COR-L47 (cell line): ENCODE results near the gene KBTBD12.
A peak's percentile ranks its signal among the peaks of the same experiment; 100 is the strongest.
"Not testable (repeated sequence)": the region's sequence is repeated elsewhere in the genome, so short reads cannot be mapped to it uniquely, and the experiment has no call there.

Experiments
- DNase-seq: peaks from one replicate; lab custom pipeline; 2025; lab: John Stamatoyannopoulos, UW

The KBTBD12 gene, protein sequence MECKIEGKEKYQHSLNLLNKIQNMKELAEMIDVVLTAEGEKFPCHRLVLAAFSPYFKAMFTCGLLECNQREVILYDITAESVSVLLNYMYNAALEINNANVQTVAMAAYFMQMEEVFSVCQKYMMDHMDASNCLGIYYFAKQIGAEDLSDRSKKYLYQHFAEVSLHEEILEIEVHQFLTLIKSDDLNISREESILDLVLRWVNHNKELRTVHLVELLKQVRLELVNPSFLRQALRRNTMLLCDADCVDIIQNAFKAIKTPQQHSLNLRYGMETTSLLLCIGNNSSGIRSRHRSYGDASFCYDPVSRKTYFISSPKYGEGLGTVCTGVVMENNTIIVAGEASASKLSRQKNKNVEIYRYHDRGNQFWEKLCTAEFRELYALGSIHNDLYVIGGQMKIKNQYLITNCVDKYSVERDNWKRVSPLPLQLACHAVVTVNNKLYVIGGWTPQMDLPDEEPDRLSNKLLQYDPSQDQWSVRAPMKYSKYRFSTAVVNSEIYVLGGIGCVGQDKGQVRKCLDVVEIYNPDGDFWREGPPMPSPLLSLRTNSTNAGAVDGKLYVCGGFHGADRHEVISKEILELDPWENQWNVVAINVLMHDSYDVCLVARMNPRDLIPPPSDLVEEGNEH

DNA sequence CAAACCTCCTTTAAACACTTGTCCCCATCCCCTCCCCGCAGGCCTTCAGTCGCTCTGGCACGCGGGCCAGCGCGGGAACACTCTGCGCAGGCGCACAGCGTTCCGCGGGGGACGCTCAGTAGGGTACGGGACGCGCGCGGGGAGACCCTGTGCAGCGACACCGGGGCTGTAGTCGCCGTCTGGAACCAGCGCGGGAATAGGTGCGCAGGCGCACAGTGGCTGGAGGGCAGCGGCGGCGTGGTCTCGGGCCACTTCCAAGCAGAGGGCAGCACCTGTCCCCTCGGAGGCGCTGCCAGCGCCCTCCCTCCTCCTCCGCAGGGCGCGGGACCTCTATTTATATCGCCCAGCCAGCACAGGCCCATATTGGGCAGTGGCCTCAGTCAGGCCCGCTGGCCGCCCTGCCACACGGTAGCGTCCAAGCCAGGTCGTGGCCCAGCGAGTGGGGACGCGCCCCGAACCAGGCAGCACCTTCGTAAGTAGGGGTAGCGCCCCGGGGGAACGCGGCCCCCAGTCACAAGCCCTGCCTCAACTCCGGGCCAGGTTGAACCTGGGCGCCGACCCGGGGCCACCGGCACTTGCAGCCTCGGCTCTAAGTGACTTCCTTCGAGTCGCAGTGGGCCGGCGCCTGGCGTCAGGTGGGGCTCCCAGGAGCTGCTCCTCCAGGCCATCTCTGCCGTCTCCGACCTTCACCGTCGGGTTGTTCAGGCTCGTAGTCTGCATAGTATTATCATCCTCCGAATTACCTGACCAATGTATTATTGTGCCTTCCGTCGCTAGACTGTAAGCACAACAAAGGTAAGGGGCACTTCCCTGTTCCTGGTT, at the start of gene KBTBD12:
KBTBD12 (plus strand) TSS at position 118 of the 822 bp plus-strand sequence. CDS start 7,830 bp downstream, outside the sequence.
- DNase-seq, result no peak

DNA sequence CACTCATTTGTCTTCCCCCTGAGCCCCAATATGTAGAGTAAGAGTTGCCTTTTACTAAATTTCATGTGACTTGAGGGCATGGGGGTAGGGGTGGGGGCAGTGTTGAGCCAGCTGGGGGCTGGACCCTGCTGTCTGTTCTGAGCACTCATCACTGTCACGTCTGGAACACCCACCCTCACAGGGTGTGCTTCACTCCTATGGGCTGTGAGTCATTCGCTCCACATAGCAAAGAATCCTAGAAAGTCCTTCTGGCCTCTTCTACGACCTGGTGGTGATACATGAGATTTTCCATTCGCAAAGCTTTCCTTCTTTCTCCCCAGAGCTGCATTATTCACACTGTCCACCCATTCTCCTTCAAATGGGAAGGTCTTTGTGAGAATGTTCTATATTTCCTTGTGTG, 49.1 kb upstream of the KBTBD12 start:
- DNase-seq, result no peak

DNA sequence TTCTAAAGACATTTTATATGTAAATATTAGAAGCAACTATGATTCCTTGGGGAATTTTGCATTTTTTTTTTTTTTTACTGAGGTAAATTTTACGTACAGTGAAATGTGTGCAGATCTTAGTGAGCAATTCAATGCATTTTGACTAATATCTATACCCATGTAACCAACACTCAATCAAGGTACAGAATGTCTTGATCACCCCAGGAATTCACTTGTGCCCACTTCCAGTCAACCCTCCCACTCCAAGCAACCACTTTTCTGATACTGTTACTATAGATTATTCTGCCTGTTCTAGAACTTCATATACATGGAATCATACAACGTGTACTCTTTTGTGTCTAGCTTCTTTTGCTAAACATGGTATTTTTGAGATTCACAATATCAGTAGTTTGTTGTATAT, 47.6 kb upstream of the KBTBD12 start:
- DNase-seq, result no peak

DNA sequence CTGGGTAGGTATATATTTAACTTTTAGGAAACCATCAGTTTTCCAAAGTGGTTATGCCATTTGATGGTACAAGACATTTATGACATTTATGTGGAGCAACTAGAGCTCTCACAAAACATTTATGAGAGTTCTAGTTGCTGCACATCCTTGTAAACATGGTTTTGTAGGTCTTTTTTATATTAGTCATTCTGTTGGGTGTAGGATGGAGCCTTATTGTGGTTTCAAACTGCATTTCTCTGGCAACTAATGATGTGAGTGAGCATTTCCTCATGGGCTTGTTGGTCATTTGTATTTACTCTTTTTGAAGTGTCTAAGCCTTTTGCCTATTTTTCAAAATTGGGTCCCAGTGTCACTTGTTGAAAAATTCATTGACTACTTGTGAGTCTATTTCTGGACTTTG, 47.0 kb upstream of the KBTBD12 start:
- DNase-seq, result no peak

DNA sequence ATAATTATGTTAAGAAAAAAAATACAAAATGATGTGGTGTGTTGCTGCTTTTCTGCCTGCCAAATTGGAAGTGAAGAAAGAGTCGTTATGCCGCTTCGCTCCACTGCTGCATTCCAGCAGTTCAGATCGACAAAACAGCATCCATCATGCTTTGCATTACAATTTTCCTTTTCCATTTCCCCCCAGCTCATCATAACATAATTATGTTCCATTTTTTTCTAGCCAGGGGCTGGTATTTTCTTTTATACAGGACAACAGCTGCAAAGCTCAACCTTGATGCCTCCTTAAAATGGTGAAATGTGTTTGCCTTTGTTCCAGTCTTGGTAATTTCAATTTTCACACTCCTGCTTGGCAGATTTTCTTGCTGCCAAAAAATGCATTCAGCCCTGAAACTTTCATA, 44.9 kb upstream of the KBTBD12 start:
- DNase-seq, result no peak

DNA sequence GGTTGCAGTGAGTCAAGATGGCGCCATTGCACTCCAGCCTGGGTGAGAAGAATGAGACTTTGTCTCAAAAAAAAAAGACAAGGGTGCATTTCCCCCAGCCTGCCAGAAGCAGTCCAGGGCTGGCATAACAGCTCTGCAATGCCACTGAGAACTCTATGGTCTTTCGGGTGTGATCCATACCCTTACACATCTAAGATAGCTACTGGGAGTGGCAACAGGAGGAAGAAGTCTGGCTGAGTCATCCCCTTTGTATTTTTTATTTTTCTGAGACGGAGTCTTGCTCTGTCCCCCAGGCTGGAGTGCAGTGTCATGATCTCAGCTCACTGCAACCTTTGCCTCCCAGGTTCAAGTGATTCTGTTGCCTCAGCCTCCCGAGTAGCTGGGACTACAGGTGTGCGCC, 40.9 kb upstream of the KBTBD12 start:
- not testable (repeated sequence) for DNase-seq

DNA sequence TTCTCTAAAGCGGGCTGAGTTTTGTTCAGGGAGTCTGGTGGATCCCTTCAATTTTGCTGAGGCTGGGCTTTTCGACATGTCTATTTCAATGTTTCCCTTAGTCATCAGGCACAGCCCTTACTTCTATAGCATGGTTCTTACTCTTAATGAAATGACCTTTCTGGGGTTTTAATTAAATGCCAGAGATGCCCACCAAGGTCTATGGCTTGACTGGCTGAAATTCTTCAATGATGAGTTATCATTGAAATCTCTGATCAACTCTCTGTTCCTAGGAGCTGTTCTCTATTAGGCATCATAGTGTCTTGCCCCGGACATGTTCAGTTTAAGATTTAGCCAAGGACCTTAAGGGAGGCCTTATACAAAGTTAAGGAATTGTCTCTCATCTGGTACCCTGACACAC, 33.4 kb upstream of the KBTBD12 start:
- no peak for DNase-seq

DNA sequence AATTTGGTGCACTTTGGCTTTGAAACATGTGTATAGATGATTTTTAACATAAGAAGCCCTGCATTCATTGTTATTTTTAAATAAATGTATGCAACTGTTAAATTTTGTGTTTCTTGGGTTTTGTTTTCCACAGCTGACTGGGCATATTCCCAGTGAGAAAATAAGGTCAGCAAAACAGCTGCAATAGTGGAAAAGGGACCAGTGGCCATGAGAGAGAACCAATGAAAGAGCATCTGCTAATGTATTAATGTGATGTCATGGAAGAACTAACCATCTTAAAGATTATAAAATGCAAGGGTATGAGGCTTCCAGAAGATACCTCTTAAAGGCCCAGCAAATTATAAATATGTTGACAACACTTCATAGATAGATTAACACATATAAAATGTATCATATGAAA, 31.0 kb upstream of the KBTBD12 start:
- DNase-seq, result no peak

DNA sequence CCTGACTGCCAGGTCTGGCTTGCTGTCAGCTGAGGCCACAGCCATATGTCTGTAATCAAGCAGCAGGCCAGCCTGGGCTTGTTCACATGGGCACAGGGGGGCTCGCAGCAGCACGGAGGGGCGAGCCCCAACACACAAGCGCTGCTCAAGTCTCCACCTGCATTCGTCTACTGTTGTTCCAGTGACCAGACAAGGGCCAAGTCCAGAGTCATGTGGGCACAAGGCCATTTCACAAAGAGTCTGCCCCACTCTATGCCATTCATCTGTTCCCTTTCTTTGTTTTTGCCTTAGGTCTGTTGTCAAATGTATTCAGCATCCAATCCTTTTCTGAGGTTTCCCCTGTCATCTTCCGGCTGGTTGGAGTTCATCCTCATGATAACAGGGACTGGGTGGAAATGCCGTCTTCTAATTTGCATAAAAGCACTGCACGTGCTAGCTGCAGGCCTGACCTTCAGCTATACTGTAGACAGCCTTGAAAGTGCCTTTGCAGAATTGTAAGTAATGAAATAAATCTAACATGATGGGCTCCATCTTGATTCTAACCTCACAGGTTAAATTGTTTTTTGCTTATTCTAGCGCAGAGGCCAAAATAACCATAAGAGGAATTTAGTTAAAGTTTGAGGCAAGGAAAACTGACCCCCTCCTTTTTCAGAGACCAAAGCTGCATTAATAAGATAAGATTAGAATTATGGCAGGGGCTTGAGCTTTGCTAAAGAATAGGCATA, 28.6 kb upstream of the KBTBD12 start:
- no peak for DNase-seq

DNA sequence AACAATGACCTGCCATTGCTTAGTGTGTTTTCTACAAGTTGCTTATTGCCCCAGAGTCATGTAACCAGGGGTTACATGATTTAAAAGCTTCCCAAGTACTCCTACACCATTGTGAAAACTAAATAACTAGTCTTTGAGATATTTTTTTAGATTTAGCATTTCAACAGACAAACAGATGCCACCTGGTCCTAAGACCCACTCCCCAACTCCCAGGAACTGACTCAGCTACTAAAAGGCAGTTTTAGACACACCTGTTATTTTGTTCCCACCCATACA, 28.1 kb upstream of the KBTBD12 start:
- no peak for DNase-seq

DNA sequence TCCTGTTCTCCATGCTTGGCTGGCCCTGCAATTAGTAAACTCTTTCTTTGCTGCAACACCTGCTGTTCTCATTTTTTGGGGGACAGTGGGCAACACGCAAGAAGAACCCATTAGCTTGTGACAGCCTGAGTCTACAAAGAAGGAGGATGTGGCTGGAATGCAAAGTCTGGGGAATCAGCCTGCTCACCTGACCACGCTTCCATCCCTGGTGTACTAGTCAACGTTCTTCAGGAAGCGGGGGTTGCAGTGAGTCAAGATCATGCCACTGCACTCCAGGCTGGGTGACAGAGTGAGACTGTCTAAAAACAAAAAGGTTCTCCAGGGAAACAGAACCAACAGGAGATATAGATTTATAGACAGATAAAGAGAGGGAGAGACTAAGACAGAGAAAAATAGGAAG, 27.7 kb upstream of the KBTBD12 start:
- DNase-seq, result no peak

DNA sequence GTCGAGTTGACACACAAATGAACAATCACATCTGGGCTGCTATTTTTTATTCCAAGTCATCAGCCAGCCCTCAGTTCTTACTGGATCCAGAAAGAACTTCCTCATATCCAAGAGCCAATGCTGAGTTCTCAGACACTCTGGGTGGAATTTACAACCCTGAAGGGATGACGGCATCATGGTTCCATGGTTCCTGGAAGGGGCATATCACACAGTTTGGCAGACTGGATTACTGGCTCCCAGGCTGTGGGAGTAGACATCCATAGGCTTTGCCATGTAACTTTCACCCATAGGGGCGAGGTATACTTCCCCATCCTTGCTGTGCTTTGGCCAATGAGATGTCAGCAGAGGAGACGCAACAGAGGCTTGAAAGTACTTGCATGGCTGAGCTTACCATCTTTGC, 26.9 kb upstream of the KBTBD12 start:
- DNase-seq, result no peak

DNA sequence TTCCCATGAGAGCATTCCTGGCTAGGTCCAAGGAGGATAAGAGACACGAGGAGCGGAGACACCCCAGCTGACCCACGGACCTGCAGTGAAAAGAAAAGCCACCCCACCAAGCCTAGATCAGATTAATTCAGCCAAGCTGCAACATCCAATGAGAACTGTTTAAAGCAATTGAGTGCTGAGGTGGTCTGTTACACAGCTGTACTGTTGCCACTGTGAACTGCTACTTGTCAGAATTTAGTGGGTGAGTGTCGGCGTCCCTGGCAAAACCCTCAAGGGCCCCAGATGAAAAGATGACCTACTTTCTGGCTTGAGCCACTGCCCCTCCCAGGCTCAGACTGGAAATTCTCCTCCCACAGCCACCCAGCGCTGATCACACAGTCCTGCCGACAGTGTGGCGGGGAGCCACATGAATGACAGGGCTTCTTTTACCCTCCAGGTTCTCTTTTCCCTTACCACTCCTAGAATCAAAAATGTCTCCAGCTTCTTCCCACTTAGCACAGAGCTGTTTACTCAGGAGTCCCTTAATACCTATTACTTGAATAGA, 26.4 kb upstream of the KBTBD12 start:
- DNase-seq, result no peak

DNA sequence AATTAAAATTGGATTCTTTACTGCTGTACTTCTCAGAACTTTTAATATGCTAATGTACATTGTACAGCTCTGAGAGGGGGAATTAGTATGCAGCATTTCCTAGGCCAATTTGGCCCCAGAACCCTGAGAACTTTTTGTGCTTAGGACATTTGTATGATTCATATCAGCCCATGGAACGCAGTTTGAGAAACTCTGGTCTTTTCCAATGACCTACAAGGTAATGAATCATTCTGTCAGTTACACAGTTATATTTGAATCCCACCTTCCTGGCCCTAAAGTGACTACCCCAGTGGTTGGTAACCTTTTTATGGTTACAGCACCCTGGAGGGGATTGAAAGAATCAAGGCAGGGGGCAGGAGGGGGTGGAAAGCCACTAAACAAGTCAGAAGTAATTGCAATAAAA, 25.6 kb upstream of the KBTBD12 start:
- DNase-seq, result no peak

DNA sequence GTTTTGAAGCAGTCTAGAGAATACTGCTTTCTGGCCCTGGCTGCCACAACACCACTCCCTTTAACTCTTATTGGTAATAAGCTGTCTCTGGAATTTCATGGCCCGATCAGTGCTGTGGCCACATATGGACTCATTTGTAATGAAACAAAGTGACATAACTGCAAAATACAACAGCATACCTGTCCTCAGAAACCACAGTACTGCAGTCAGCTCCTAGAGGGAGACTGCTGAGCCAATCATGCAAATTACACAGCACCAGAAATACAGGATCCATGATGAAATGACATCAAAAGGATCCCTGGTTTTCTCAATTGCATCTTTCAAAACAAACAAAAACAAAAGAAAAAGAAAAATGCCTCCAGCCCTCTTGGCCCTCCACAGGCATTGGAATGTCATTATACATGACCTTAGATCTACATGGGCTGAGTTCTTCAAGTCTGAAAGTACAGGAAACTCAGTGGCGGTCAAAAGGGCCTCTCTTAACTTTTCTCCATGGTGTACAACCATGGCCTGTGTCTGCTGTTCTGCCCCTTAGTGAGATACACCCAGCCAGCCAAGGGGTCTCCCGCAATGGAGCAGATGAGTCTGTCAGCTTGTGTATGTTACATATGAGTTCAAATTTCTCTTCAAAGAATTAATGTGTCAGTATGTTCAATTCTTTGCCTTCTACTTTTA, 24.9 kb upstream of the KBTBD12 start:
- DNase-seq, result no peak

DNA sequence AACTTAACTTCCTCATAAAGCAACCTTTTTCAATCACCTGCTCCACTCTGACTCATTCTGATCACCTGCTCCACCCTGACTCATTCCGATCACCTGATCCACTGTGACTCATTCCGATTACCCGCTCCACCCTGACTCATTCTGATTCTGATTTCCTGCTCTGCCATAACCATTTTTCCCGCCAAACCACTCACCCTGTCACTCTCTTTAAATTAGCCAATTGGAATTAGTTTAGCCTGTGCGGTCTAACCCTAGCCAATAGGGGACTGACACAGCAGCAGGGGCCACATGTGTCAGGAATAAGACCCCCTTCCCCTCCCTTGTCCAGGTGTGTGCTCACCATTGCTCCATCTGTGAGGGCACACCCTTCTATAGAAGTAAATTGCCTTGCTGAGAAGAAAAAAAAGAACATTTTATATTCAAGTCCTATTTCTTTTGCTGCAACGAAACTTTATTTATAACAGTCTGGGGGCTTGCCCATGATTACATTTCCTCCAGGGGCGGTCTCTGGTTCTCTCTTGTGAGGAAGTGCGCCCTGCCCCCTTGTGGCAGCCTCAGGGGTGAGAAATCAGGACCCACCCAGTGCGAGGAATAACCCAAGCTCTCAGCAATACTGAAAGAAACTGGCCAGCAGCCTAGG, 24.3 kb upstream of the KBTBD12 start:
- DNase-seq, result peak; percentile 6

DNA sequence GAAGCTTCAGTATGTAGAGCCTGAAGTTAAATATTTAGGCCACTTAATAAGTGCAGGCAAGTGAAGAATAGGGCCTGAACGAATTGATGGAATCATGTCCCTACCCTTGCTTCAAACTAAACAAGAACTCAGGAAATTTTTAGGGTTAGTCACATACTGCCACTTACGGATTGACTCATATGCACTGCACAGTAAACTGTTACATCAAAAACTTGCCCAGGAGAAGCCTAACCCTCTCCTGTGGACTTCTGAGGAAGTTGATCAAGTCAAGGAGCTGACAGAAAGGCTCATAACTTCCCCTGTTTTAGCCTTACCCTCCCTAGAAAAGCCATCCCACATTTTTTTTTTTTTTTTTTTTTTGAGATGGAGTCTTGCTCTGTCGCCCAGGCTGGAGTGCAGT, 20.6 kb upstream of the KBTBD12 start:
- DNase-seq, result no peak

DNA sequence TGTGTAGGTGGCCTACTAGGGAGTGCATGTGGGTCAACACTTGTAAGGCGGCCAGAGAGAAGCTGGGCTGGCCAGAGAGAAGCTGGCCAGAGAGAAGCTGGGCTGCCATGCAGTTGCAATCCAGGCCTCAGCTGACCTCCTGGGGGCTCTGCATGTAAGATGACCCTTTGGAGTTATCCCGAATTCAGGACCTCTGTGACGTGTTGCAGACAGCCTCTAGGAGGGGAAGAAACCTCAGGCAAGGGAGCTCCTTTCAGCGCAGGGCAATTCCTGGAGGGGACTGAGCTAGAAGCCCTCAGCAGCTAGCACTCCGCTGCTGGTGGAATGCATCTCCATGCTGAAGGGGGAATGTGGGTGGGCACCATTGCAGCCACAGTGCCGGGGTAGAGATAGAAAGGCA, 15.8 kb upstream of the KBTBD12 start:
- no peak for DNase-seq

DNA sequence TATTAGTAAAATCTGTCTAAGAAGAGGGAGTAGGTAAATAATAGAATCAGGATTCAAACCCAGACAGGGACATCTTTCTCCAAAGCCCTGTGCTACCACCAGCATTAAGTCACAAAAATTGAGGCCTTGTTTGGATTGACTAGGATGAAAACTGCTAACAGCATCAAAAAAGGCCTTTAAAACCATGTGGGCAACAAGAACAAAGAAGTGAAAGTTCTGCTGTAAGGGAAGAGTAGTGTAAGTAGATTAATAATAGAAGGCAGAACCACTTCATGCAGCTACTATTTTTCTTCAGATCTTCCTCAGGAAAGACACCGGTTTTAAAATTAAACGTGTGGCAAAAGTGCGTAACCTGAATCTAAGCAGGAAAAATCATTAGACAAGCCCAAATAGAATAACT, 15.3 kb upstream of the KBTBD12 start:
- no peak for DNase-seq

DNA sequence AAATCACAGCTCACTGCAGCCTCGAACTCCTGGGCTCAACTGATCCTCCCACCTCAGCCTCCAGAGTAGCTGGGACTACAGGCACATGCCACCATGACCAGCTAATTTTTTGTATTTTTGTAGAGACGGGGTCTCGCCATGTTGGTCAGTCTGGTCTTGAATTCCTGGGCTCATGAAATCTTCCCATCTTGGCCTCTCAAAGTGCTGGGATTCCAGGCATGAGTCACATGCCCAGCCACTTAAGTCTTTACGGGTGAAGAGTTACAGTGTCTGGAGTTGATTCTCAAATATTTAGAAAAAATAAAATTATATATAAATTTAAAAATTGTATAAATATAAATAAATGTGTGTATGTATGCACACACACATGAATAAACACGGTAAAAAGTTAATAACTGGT, 14.5 kb upstream of the KBTBD12 start:
- DNase-seq, result no peak

DNA sequence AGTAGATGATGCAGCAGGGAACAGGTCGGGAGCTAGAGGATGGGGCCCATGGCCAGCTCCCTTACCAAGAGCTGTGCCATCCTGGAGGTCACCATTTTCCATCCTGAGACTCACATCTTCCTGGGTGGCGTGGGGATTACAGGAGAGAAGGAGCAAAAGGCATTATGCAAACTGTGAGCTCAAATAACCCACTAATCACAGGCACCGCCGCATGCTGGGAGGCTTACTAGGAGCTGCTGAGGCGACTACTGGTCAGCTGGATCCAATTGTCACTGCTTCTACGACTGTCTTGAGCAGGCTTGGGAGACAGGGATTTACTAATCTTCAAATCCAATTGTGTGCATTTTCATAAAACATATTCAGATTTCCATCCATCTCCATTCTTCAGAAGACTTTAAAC, 12.5 kb upstream of the KBTBD12 start:
- DNase-seq, result no peak
